ENCODE data around the gene MGAT2. TPM values are rescaled to one million over a fixed set of nuclear protein-coding genes. Genes with fewer than 3 reads are reported as not detected.

Gene MGAT2
- 85.3 and 101 TPM in 2 replicates for total RNA-seq

GRCh38 chr14:49620182-49621113 is at the start of gene MGAT2, which contains the start of gene RPL36AL:
Gene MGAT2 (plus strand): TSS chr14:49620799. CDS start chr14:49621269, 470 bp downstream.
Gene RPL36AL (minus strand): TSS chr14:49620626. CDS start chr14:49619104, 1,522 bp downstream.

GRCh38 chr14:49585803-49586672 is 34.6 kb upstream of the MGAT2 start, which contains the start of gene RPS29:
Gene RPS29 (minus strand): TSS chr14:49586380. CDS start chr14:49586346, 34 bp downstream.

GRCh38 chr14:49598485-49599300 is 21.9 kb upstream of the MGAT2 start, which contains the start of gene LRR1:
Gene LRR1 (plus strand): TSS chr14:49598940. CDS start chr14:49599021, 81 bp downstream.

DNA sequence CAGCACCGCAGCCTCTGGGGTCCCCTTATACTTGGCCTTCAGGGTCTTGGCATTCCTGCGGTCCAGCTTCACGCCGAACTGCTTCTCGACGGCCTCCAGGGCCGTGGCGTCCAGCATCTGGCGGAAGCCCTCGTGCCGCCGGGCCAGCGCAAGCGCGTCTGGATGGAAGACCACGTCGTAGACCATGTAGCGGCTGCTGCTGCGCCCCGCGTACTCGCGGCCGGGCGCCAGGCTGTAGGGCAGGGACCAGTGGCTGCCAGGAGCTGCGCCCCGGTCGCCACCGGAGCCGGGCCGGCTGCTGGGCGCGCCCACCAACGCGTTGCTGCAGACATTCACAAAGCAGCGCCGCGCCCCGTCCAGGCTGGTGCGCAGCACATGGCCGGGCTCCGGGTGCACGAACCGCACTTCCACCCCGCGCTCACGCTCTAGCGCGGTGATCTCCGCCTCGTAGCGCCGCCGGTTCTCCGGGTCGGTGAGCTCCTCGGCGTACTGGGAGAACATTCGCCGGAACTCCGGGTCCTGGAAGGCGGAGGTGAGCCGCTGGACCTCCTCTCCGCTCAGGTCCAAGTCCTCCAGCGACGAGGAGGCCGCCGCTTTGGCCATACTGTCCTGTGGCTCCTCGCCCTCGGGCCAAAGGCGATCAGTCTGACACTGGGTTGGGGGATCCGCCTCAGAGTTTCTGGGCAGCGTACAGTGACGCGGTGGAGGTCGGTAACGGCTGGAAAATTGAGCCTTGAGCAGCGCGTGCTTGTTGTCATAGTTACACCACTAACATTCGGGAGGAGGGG is 14.1 kb downstream of the MGAT2 start, which contains the start of gene DNAAF2:
TSS of gene DNAAF2 (minus strand) at position 698 of the 788 bp plus-strand sequence. CDS start at position 603, 95 bp downstream.

Small RNAs within 50 kb of the gene (small RNA-seq; reads per million reads assigned to genes)
- not detected for gene AL139099.3
- not detected for gene AL139099.4
- gene RF00019 = not detected

Other genes starting within 250 kb of the MGAT2 start
- gene RPS29, start 34.4 kb upstream of the MGAT2 start, total RNA-seq = 4,246 and 11,118 TPM in 2 replicates
- 18.0 and 21.3 TPM in 2 replicates for gene LRR1, start 21.9 kb upstream of the MGAT2 start, total RNA-seq
- gene RPL36AL, start 173 bp upstream of the MGAT2 start, total RNA-seq = 147 and 150 TPM in 2 replicates
- 8.8 and 10.6 TPM in 2 replicates for gene DNAAF2, start 14.4 kb downstream of the MGAT2 start, total RNA-seq
- 8.8 and 16.0 TPM in 2 replicates for gene POLE2, start 67.4 kb downstream of the MGAT2 start, total RNA-seq
- gene KLHDC1, start 72.3 kb downstream of the MGAT2 start, total RNA-seq = 1.3 TPM in 2 replicates
- 42.4 and 45.4 TPM in 2 replicates for gene KLHDC2, start 147.4 kb downstream of the MGAT2 start, total RNA-seq
- 48.7 and 61.8 TPM in 2 replicates for gene NEMF, start 232.0 kb downstream of the MGAT2 start, total RNA-seq

All from vein endothelial cell (primary cell).